GM13976 (cell line): ENCODE data around the gene C1QTNF1.

ENCODE experiments used
- DNase-seq: peaks from one replicate; pipeline ENCODE4 v3.0.0; 2012; ENCODE audit warnings: low spot score
- in situ Hi-C: fragments of 300-500 bp; cut with MboI; formaldehyde crosslinking; loops from one replicate; pipeline ENCODE4 v1.12.0; 2022; ENCODE audit warnings: low sequenced_read_pairs, mixed read lengths, inconsistent platforms; ENCODE audit not compliant: unreplicated experiment
- TF ChIP-seq, protein P1 (sequence below): IDR thresholded peaks from 2 replicates; pipeline ENCODE4 v1.5.1; 2012; ENCODE audit warnings: borderline replicate concordance, mild to moderate bottlenecking; ENCODE audit not compliant: insufficient read depth; ENCODE audit errors: extremely low read depth, missing control alignments, control extremely low read depth

C1QTNF1 gene

GRCh38 chr17:79007504-79008381 lies 16.2 kb upstream of the C1QTNF1 start:
- no peak for DNase-seq
- in situ Hi-C loops: no loop called here
- TF ChIP-seq, protein P1, sequence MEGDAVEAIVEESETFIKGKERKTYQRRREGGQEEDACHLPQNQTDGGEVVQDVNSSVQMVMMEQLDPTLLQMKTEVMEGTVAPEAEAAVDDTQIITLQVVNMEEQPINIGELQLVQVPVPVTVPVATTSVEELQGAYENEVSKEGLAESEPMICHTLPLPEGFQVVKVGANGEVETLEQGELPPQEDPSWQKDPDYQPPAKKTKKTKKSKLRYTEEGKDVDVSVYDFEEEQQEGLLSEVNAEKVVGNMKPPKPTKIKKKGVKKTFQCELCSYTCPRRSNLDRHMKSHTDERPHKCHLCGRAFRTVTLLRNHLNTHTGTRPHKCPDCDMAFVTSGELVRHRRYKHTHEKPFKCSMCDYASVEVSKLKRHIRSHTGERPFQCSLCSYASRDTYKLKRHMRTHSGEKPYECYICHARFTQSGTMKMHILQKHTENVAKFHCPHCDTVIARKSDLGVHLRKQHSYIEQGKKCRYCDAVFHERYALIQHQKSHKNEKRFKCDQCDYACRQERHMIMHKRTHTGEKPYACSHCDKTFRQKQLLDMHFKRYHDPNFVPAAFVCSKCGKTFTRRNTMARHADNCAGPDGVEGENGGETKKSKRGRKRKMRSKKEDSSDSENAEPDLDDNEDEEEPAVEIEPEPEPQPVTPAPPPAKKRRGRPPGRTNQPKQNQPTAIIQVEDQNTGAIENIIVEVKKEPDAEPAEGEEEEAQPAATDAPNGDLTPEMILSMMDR: no peak

GRCh38 chr17:79008666-79009387 lies 15.1 kb upstream of the C1QTNF1 start:
- TF ChIP-seq, protein P1: no peak
- in situ Hi-C loops: no loop called here
- no peak for DNase-seq

- TF ChIP-seq, protein P1: no peak
- in situ Hi-C loops: no loop called here
- DNase-seq: peak; percentile 99
These were observed 14.3 kb upstream of the C1QTNF1 start, which contains the start of gene CANT1 for GRCh38 chr17:79009397-79010303. CANT1 (minus strand) TSS chr17:79009764; CDS start chr17:78997622, 12,142 bp downstream.

- in situ Hi-C loops: no loop called here
- DNase-seq: no peak
- TF ChIP-seq, protein P1: no peak
These were observed 13.7 kb upstream of the C1QTNF1 start for GRCh38 chr17:79010304-79010646.

DNA sequence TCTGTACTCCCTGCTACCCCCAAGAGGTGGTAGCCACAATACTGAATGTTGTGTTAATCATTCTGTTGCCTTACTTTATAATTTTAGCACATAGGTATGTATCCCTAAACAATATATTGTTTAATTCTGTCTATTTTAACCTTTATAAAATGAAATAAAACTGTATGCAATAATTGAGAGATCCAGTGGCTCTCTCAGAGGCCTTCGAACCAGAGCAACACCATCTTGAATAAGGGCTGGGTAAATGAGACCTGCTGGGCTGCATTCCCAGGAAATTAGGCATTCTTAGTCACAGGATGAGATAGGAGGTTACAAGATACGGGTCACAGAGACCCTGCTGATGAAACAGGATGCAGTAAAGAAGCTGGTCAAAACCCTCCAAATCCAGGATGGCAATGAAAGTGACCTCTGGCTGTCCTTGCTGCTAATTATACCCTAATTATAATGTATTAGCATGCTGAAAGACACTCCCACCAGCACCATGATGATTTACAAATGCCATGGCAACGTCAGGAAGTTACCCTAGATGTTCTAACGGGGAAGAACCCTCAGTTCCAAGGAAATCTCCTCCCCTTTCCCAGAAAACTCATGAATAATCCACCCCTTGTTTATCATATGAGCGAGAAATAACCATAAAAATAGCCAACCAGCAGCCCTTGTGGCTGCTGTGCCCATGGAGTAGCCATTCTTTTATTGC lies 12.4 kb upstream of the C1QTNF1 start:
- in situ Hi-C loops: no loop called here
- TF ChIP-seq, protein P1: no peak
- DNase-seq: no peak
